CD14-positive monocyte (primary cell): ENCODE results near the gene BLM. TPM values are rescaled to one million over a fixed set of nuclear protein-coding genes. Genes with fewer than 3 reads are reported as not detected.

Source experiments
- DNase-seq, 3 donors: peaks; one replicate each; pipeline ENCODE4 v3.0.0-alpha.2; 2011 to 2022
- H2AFZ ChIP-seq: 2 replicates; pipeline ENCODE4 v1.6.0; 2012; ENCODE audit warnings: mild to moderate bottlenecking, low read depth, low read length, inconsistent platforms; ENCODE audit not compliant: insufficient read depth, poor library complexity, severe bottlenecking
- H3K27ac ChIP-seq, 2 donors: 1 replicate in 1 of 2; 2 replicates in 1 of 2; pipeline ENCODE4 v1.5.1; 2012 to 2013; ENCODE audit warnings: low read length in 2 of 2, control low read depth in 1 of 2, inconsistent platforms in 1 of 2, low read depth in 1 of 2, mild to moderate bottlenecking in 1 of 2
- H3K27me3 ChIP-seq, 2 donors: one replicate each; pipeline versions ENCODE4 v1.6.0 to v1.6.1; 2011 to 2013; ENCODE audit warnings: low read length in 2 of 2; ENCODE audit not compliant: control insufficient read depth in 2 of 2, insufficient read depth in 2 of 2
- H3K36me3 ChIP-seq, 2 donors: replicated peaks in 1 of 2; 1 replicate in 1 of 2; 2 replicates in 1 of 2; pipeline versions ENCODE4 v1.5.1 to v1.6.1; 2012 to 2013; ENCODE audit warnings: low read length in 2 of 2, control low read depth in 1 of 2, inconsistent platforms in 1 of 2, mild to moderate bottlenecking in 1 of 2; ENCODE audit not compliant: insufficient read depth in 2 of 2, control insufficient read depth in 1 of 2
- H3K4me1 ChIP-seq, 2 donors: 1 replicate in 1 of 2; 2 replicates in 1 of 2; pipeline versions ENCODE4 v1.5.1 to v1.6.1; 2012 to 2013; ENCODE audit warnings: low read length in 2 of 2, control low read depth in 1 of 2, inconsistent platforms in 1 of 2, mild to moderate bottlenecking in 1 of 2, moderate library complexity in 1 of 2; ENCODE audit not compliant: insufficient read depth in 2 of 2, control insufficient read depth in 1 of 2
- H3K4me2 ChIP-seq: replicated peaks from 2 replicates; pipeline ENCODE3; 2012; ENCODE audit warnings: low read length, moderate library complexity, mild to moderate bottlenecking; ENCODE audit not compliant: poor library complexity, severe bottlenecking; ENCODE audit errors: extremely low read depth
- H3K4me3 ChIP-seq, 3 experiments: fragments of 200-600 bp in 1 of 3; sonication (generic) in 1 of 3; replicated peaks in 1 of 3; 1 replicate in 2 of 3; 2 replicates in 1 of 3; pipeline ENCODE4 v1.5.1; 2011 to 2013; ENCODE audit warnings: low read length in 3 of 3, mild to moderate bottlenecking in 3 of 3, control low read depth in 2 of 3, low read depth in 2 of 3, inconsistent platforms in 1 of 3, moderate library complexity in 1 of 3
- H3K79me2 ChIP-seq: 2 replicates; pipeline ENCODE4 v1.6.0; 2012; ENCODE audit warnings: mild to moderate bottlenecking, control low read depth, inconsistent platforms, low read length, moderate library complexity; ENCODE audit not compliant: insufficient read depth
- H3K9ac ChIP-seq: 2 replicates; pipeline ENCODE4 v1.6.0; 2017; ENCODE audit warnings: low read length, mild to moderate bottlenecking; ENCODE audit not compliant: insufficient read depth, poor library complexity, severe bottlenecking
- H3K9me3 ChIP-seq, 2 donors: replicated peaks in 1 of 2; 1 replicate in 1 of 2; 2 replicates in 1 of 2; pipeline versions ENCODE4 v1.5.1 to v1.6.1; 2012 to 2013; ENCODE audit warnings: low read length in 2 of 2, control low read depth in 1 of 2; ENCODE audit not compliant: control insufficient read depth in 1 of 2, insufficient read depth in 1 of 2
- H4K20me1 ChIP-seq: 2 replicates; pipeline ENCODE4 v1.6.0; 2012; ENCODE audit warnings: mild to moderate bottlenecking, low read length, control low read depth, moderate library complexity; ENCODE audit not compliant: insufficient read depth
- H3K27ac Mint-ChIP-seq, 7 donors: one replicate each; pipeline ENCODE4 v1.8.0; 2020; ENCODE audit warnings: mild to moderate bottlenecking in 7 of 7, mixed read lengths in 7 of 7, moderate library complexity in 6 of 7, inconsistent platforms in 2 of 7
- H3K27me3 Mint-ChIP-seq, 3 donors: one replicate each; pipeline ENCODE4 v1.8.0; 2021 to 2022; ENCODE audit warnings: low read depth in 3 of 3, mild to moderate bottlenecking in 3 of 3, mixed read lengths in 3 of 3, moderate library complexity in 3 of 3, inconsistent platforms in 1 of 3
- H3K36me3 Mint-ChIP-seq, 2 donors: one replicate each; pipeline ENCODE4 v1.8.0; 2020; ENCODE audit warnings: mixed read lengths in 2 of 2, inconsistent platforms in 1 of 2, mild to moderate bottlenecking in 1 of 2
- H3K4me1 Mint-ChIP-seq: one replicate; pipeline ENCODE4 v1.8.0; 2020; ENCODE audit warnings: mild to moderate bottlenecking, mixed read lengths
- H3K4me3 Mint-ChIP-seq, 2 donors: one replicate each; pipeline ENCODE4 v1.8.0; 2020; ENCODE audit warnings: mild to moderate bottlenecking in 2 of 2, mixed read lengths in 2 of 2, moderate library complexity in 1 of 2
- H3K9me3 Mint-ChIP-seq, 7 donors: one replicate each; pipeline ENCODE4 v1.8.0; 2020 to 2022; ENCODE audit warnings: mixed read lengths in 7 of 7, mild to moderate bottlenecking in 6 of 7, moderate library complexity in 6 of 7, inconsistent platforms in 2 of 7
- CTCF ChIP-seq: fragments of 200-600 bp; IDR thresholded peaks from one replicate; pipeline ENCODE4 v1.8.0; 2022; ENCODE audit warnings: antibody characterized with exemption, mild to moderate bottlenecking
- WGBS: methylation state at CpG from one replicate; pipeline ENCODE4 v1.1.5; 2013; ENCODE audit warnings: missing lambda C conversion rate; ENCODE audit not compliant: insufficient coverage; 5-methylcytosine and 5-hydroxymethylcytosine counted together
- intact Hi-C, 2 donors: fragments of 100-400 bp; cut with micrococcal nuclease; formaldehyde crosslinking; loops; one replicate each; pipeline versions ENCODE4 v1.15.0 to v1.15.1; 2023
- polyA plus RNA-seq, 3 donors: library from polyadenylated mRNA; depleted of rRNA in 1 of 3; unstranded in 2 of 3; stranded (reverse) in 1 of 3; fragments of 300-500 nt in 2 of 3; fragments of >200 nt in 1 of 3; fragmentation: Illumina TruSeq in 2 of 3; gene quantifications; 1 replicate in 2 of 3; 2 replicates in 1 of 3; pipeline ENCODE4 v1.2.3, GENCODE V29; 2012 to 2021

Gene BLM
- polyA plus RNA-seq, 3 donors: 0.69 to 2.3 (median 1.2) TPM

- 90% methylated on average over 2 of the region's 2 CpGs for WGBS
Measured at GRCh38 chr15:90690585-90690984, 26.6 kb upstream of the BLM start.

DNA sequence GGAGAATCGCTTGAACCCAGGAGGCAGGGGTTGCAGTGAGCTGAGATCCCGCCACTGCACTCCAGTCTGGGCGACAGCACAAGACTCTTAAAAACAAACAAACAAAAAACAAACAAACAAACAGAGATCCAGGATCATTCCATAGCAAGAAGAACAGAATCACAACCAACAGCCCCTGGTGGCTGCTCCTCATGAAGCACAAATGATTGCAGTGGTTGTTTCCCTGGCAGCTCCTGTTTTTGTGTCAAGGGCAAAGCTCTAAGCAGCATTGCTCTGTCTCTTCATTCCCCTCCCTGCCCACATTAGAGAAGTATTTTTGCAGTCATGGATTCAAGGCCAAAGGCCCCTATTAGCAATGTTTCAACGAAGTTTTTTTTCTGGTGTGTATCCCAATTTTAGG, 25.8 kb upstream of the BLM start:
- Mint-ChIP-seq H3K4me3 (no peak overlapping the region), H3K27me3 (peaks cover 0 to 2% (median 0%) of the 10 kb centered on the region in 3 donors), H3K4me1 (peaks cover 9% of the 10 kb centered on the region), H3K27ac (no peak overlapping the region), H3K36me3 (no peaks in the 10 kb centered on the region), H3K9me3 (peaks cover 0 to 7% (median 2%) of the 10 kb centered on the region in 7 donors)
- Histone ChIP-seq H3K4me1 (peaks cover 8 to 9% of the 10 kb centered on the region in 2 donors), H3K27me3 (no peaks in the 10 kb centered on the region), H3K9ac (no peak overlapping the region), H4K20me1 (no peaks in the 10 kb centered on the region), H3K36me3 (no peaks in the 10 kb centered on the region), H3K79me2 (no peaks in the 10 kb centered on the region), H2AFZ (no peak overlapping the region), H3K27ac (no peak overlapping the region), H3K4me2 (no peak overlapping the region), H3K9me3 (peaks cover 0 to 4% of the 10 kb centered on the region in 2 donors), H3K4me3 (no peak overlapping the region)
- DNase-seq: no peak
- WGBS: 95% methylated on average over 4 of the region's 4 CpGs
- TF ChIP-seq CTCF: no peak
- intact Hi-C loops: loop anchor here in 1 of 2 donors (5.0 kb wide), 1 partner anchor 39 kb away; no protein-coding TSS in a partner anchor

More at GRCh38 chr15:90690585-90690984, 26.6 kb upstream of the BLM start:
- Histone ChIP-seq H3K27ac (no peak overlapping the region), H3K79me2 (no peaks in the 10 kb centered on the region), H3K4me2 (no peak overlapping the region), H2AFZ (no peak overlapping the region), H3K9ac (no peak overlapping the region), H4K20me1 (no peaks in the 10 kb centered on the region), H3K27me3 (no peaks in the 10 kb centered on the region), H3K4me3 (no peak overlapping the region), H3K4me1 (peaks cover 14 to 17% of the 10 kb centered on the region in 2 donors), H3K36me3 (no peaks in the 10 kb centered on the region), H3K9me3 (peaks cover 0 to 4% of the 10 kb centered on the region in 2 donors)
- H3K9me3 Mint-ChIP-seq: peaks cover 0 to 7% (median 2%) of the 10 kb centered on the region in 7 donors
- no peaks in the 10 kb centered on the region for H3K36me3 Mint-ChIP-seq
- H3K4me3 Mint-ChIP-seq: no peak overlapping the region
- no peak for DNase-seq
- no peak overlapping the region for H3K27ac Mint-ChIP-seq
- H3K4me1 Mint-ChIP-seq: peaks cover 16% of the 10 kb centered on the region
- intact Hi-C loops: loop anchor here in 1 of 2 donors (5.0 kb wide), 1 partner anchor 38 kb away; no protein-coding TSS in a partner anchor
- TF ChIP-seq CTCF: no peak
- H3K27me3 Mint-ChIP-seq: peaks cover 0 to 2% (median 0%) of the 10 kb centered on the region in 3 donors
